ENCODE measurements around the gene CFAP46.
"Not testable (repeated sequence)": the region's sequence is repeated elsewhere in the genome, so short reads cannot be mapped to it uniquely, and the experiment has no call there.

CFAP46 gene

GRCh38 chr10:132860532-132860931 is 81.8 kb downstream of the CFAP46 start:
- no peak for DNase-seq

- no peak for DNase-seq
These were observed 83.1 kb downstream of the CFAP46 start for GRCh38 chr10:132859084-132859855.

- no peak for DNase-seq
These were observed 84.0 kb downstream of the CFAP46 start for GRCh38 chr10:132858121-132859081.

- DNase-seq = no peak
These were observed 85.4 kb downstream of the CFAP46 start for GRCh38 chr10:132856869-132857524.

GRCh38 chr10:132855889-132856288 is 86.5 kb downstream of the CFAP46 start:
- no peak for DNase-seq

GRCh38 chr10:132851451-132851850 is 90.9 kb downstream of the CFAP46 start:
- DNase-seq = no peak

- no peak for DNase-seq
These were observed 91.5 kb downstream of the CFAP46 start for GRCh38 chr10:132850896-132851295.

- DNase-seq = no peak
These were observed 92.1 kb downstream of the CFAP46 start for GRCh38 chr10:132850246-132850645.

- no peak for DNase-seq
These were observed 92.8 kb downstream of the CFAP46 start for GRCh38 chr10:132849546-132850031.

- no peak for DNase-seq
These were observed 93.3 kb downstream of the CFAP46 start for GRCh38 chr10:132848951-132849545.

GRCh38 chr10:132848291-132848701 is 94.1 kb downstream of the CFAP46 start:
- no peak for DNase-seq

- no peak for DNase-seq
These were observed 94.5 kb downstream of the CFAP46 start for GRCh38 chr10:132847856-132848255.

- DNase-seq = no peak
These were observed 95.0 kb downstream of the CFAP46 start for GRCh38 chr10:132847416-132847777.

- no peak for DNase-seq
These were observed 95.5 kb downstream of the CFAP46 start for GRCh38 chr10:132846631-132847415.

- DNase-seq = no peak
These were observed 96.4 kb downstream of the CFAP46 start for GRCh38 chr10:132845780-132846595.

GRCh38 chr10:132845041-132845551 is 97.3 kb downstream of the CFAP46 start:
- no peak for DNase-seq

- no peak for DNase-seq
These were observed 98.1 kb downstream of the CFAP46 start for GRCh38 chr10:132844069-132844809.

- not testable (repeated sequence) for DNase-seq
These were observed 99.1 kb downstream of the CFAP46 start for GRCh38 chr10:132843276-132843675.

GRCh38 chr10:132842397-132842796 is 100.0 kb downstream of the CFAP46 start:
- DNase-seq = no peak

- DNase-seq = no peak
These were observed 100.8 kb downstream of the CFAP46 start for GRCh38 chr10:132841615-132841975.

Data from activated CD4-positive, alpha-beta T cell treated with anti-CD3 and anti-CD28 coated beads for 4 hours (primary cell).